ENCODE measurements around the gene CACNG7. TPM values are rescaled to one million over a fixed set of nuclear protein-coding genes. Genes with fewer than 3 reads are reported as not detected.

Gene CACNG7
- total RNA-seq, 2 experiments from 2014 or later, result not detected

GRCh38 chr19:53981376-53981951, 72.4 kb downstream of the CACNG7 start:
- peak overlapping the region; percentile 3 for H3K4me3 Mint-ChIP-seq
- peak overlapping the region; percentile 28 for H3K27ac Mint-ChIP-seq
- CTCF ChIA-PET, result no interaction called here

DNA sequence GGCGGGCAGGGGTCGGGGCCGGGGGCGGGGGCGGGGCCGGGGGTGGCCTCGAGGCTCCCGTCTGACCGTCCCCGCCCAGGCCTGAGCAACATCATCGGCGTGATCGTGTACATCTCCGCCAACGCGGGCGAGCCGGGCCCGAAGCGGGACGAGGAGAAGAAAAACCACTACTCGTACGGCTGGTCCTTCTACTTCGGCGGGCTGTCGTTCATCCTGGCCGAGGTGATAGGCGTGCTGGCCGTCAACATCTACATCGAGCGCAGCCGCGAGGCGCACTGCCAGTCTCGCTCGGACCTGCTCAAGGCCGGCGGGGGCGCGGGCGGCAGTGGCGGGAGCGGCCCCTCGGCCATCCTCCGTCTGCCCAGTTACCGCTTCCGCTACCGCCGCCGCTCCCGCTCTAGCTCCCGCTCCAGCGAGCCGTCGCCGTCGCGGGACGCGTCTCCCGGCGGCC, 72.9 kb downstream of the CACNG7 start:
- Mint-ChIP-seq H3K27me3 (ENCODE audit: low read depth) (peaks cover 38% of the 10 kb centered on the region), H3K9me3 (ENCODE audit: insufficient read depth) (peaks cover 8% of the 10 kb centered on the region), H3K4me1 (ENCODE audit: low read depth) (peaks cover 18% of the 10 kb centered on the region), H3K27ac (no peak overlapping the region), H3K36me3 (ENCODE audit: low read depth) (peaks cover 4% of the 10 kb centered on the region), H3K4me3 (no peak overlapping the region)
- DNase-seq, result no peak
- no peak for ATAC-seq
- POLR2A ChIA-PET, result no interaction called here
- CTCF ChIA-PET, result no interaction called here

More at GRCh38 chr19:53981376-53981951, 72.4 kb downstream of the CACNG7 start:
- H3K36me3 Mint-ChIP-seq (ENCODE audit: low read depth), result peaks cover 4% of the 10 kb centered on the region
- peaks cover 18% of the 10 kb centered on the region for H3K4me1 Mint-ChIP-seq (ENCODE audit: low read depth)
- POLR2A ChIA-PET, result no interaction called here
- ATAC-seq, result no peak
- peaks cover 38% of the 10 kb centered on the region for H3K27me3 Mint-ChIP-seq (ENCODE audit: low read depth)
- no peak for DNase-seq
- peaks cover 8% of the 10 kb centered on the region for H3K9me3 Mint-ChIP-seq (ENCODE audit: insufficient read depth)

GRCh38 chr19:53982611-53983010, 73.5 kb downstream of the CACNG7 start:
- Mint-ChIP-seq H3K36me3 (ENCODE audit: low read depth) (peaks cover 4% of the 10 kb centered on the region), H3K4me3 (no peak overlapping the region), H3K4me1 (ENCODE audit: low read depth) (peaks cover 17% of the 10 kb centered on the region), H3K27me3 (ENCODE audit: low read depth) (peaks cover 35% of the 10 kb centered on the region), H3K9me3 (ENCODE audit: insufficient read depth) (peaks cover 8% of the 10 kb centered on the region), H3K27ac (no peak overlapping the region)
- no peak for ATAC-seq
- no peak for DNase-seq
- ChIA-PET POLR2A (no interaction called here), CTCF (no interaction called here)

- Mint-ChIP-seq H3K4me1 (ENCODE audit: low read depth) (peaks cover 17% of the 10 kb centered on the region), H3K36me3 (ENCODE audit: low read depth) (peaks cover 4% of the 10 kb centered on the region), H3K27me3 (ENCODE audit: low read depth) (peaks cover 29% of the 10 kb centered on the region), H3K9me3 (ENCODE audit: insufficient read depth) (peaks cover 8% of the 10 kb centered on the region), H3K4me3 (no peak overlapping the region), H3K27ac (no peak overlapping the region)
- CTCF ChIA-PET, result no interaction called here
- ATAC-seq (no peak), DNase-seq (no peak)
- POLR2A ChIA-PET, result no interaction called here
Observed at GRCh38 chr19:53983457-53984289, 74.6 kb downstream of the CACNG7 start.

DNA sequence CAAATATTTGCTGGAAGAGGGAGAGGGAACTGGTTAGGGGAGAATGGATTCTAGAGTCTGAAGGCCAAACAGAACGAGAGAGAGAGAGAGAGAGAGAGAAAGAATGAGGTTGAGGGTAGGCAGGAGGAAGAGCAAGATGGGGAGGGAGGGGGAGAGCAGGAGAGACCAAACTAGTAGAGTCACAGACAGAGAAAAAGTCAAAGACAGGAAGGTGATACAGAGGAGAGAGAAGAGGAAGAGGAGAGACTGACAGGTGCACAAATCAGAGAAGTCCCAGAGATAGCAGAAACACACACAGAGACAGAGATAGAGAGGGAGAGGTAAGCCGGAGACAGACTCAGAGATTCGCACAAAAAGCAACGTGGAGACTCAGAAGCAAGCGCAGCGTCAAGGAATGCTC, 76.8 kb downstream of the CACNG7 start:
- Mint-ChIP-seq H3K4me3 (no peak overlapping the region), H3K27ac (no peak overlapping the region), H3K4me1 (ENCODE audit: low read depth) (peaks cover 2% of the 10 kb centered on the region), H3K9me3 (ENCODE audit: insufficient read depth) (no peaks in the 10 kb centered on the region), H3K36me3 (ENCODE audit: low read depth) (no peaks in the 10 kb centered on the region), H3K27me3 (ENCODE audit: low read depth) (peaks cover 8% of the 10 kb centered on the region)
- ATAC-seq (no peak), DNase-seq (no peak)
- ChIA-PET CTCF (no interaction called here), POLR2A (no interaction called here)

GRCh38 chr19:53988981-53989380, 79.9 kb downstream of the CACNG7 start:
- CTCF ChIA-PET, result no interaction called here
- no peaks in the 10 kb centered on the region for H3K36me3 Mint-ChIP-seq (ENCODE audit: low read depth)
- POLR2A ChIA-PET, result no interaction called here
- H3K4me1 Mint-ChIP-seq (ENCODE audit: low read depth), result no peaks in the 10 kb centered on the region
- ATAC-seq (no peak), DNase-seq (no peak)
- peaks cover 17% of the 10 kb centered on the region for H3K27me3 Mint-ChIP-seq (ENCODE audit: low read depth)
- no peaks in the 10 kb centered on the region for H3K9me3 Mint-ChIP-seq (ENCODE audit: insufficient read depth)
- H3K4me3 Mint-ChIP-seq, result no peak overlapping the region
- no peak overlapping the region for H3K27ac Mint-ChIP-seq

DNA sequence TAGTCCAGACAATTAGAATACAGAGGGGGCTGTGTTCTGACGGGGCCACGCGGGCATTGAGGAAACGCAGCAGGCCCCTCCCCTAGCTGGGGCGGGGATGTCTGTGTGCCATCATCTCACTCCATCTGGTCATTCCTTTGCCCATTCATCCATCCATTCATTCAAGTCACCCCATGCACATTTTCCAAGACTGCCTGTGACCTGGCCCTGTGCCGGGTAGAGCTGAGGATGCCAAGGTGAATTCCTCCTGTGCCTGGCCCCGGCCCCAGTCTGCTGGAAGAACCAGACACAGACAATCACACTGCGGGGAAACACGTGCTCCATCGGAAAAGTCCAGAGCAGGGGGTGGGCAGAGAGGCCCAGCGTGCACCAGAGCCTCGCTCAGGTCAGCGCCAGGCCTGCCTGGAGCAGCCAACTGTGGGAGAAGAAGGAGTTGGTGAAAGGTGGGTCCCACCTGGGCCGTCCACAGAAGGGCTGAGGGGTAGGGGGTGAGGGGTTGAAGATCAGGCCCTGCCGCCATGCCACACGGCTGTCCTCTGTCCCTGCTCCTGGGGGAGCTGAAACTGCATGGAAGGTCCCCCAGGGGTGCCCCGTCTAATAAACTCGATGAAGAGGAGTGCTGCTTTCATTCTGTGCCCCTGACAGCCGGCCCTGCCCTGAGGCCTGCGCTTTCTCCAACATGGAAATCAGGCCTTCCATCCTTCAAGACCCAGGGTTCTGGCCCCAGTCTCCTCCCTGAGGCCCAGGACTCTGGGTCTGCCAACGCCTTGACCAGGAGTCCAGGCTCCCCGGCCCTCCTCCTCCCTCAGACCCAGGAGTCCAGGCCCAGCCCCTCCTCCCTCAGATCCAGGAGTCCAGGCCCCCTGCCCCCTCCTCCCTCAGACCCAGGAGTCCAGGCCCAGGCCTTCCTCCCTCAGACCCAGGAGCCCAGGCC, 80.8 kb downstream of the CACNG7 start:
- Mint-ChIP-seq H3K4me3 (no peak overlapping the region), H3K9me3 (ENCODE audit: insufficient read depth) (no peaks in the 10 kb centered on the region), H3K27ac (no peak overlapping the region), H3K36me3 (ENCODE audit: low read depth) (no peaks in the 10 kb centered on the region), H3K4me1 (ENCODE audit: low read depth) (no peaks in the 10 kb centered on the region), H3K27me3 (ENCODE audit: low read depth) (peaks cover 22% of the 10 kb centered on the region)
- ATAC-seq (no peak), DNase-seq (no peak)
- POLR2A ChIA-PET, result no interaction called here
- CTCF ChIA-PET, result no interaction called here

DNA sequence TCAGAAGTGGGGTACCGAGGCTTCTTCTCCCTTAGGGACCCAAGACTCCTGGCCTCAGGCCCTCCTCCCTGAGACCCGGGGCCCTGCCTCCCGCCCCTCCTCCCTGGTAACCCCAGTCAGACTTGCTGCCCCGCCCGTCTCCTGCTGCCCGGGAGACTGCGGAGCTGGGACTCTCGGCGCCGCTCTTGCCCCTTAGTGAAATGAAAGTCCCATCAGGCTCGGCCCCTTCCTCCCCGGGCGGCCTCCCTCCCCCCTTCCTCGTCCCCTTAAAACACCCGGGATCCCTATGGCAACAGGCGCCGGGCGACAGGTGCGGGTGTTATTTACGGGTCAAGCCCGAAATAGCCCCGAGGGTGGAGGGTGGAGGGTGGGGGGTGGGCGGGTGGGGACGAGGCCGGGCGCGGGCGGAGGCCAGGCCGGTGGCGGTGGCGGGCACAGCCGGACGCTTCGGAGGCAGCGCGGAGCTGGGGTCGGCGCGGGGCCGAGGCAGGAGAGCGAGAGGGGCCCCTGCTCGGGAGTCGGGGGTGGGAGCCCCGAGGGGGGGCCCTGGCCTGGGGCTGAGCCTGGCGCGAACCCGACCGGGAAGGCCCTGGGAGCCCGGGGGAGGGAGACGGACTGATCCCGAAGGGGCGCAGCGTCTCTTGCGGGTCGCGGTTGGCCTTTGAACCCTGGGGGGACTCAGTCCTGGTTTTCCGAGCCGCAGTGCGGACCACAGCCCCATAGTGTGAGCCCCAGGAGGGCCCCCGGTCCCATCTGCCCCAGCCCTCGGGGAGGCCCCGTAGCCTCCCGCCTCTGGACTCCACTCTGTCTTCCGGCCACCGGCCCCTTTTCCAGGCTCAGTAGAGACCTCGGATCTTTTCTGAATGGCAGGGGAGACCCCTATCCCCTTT, 82.4 kb downstream of the CACNG7 start, which contains the start of gene CACNG6:
TSS of gene CACNG6 (plus strand) at position 414 of the 890 bp plus-strand sequence. CDS start 1,241 bp downstream, outside the sequence.
- Mint-ChIP-seq H3K4me1 (ENCODE audit: low read depth) (no peaks in the 10 kb centered on the region), H3K9me3 (ENCODE audit: insufficient read depth) (no peaks in the 10 kb centered on the region), H3K27me3 (ENCODE audit: low read depth) (peaks cover 22% of the 10 kb centered on the region), H3K36me3 (ENCODE audit: low read depth) (no peaks in the 10 kb centered on the region), H3K4me3 (no peak within 1 kb of the TSS), H3K27ac (no peak within 1 kb of the TSS)
- no peak for ATAC-seq
- CTCF ChIA-PET, result no interaction called here
- POLR2A ChIA-PET, result no interaction called here
- DNase-seq, result no peak

DNA sequence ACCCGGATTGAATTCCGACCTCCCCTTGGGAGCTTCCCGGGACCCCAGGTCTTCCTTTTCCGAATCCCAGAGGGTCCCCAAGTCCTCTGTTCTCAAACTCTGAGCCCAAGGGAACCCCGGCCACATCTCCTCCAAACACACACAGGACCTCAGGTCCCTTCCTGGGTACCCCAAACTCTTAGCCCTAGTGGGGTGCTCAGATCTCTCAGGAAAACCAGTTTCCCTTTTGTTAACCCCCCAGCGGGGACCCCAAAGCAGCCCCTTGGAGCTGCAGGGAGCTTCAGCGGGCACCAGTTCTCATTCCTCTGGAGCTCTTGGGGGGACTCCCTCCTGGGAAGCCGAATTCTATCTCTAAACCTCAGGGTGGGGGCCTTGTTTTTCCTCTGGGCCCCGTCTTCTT, 83.1 kb downstream of the CACNG7 start:
- no peaks in the 10 kb centered on the region for H3K9me3 Mint-ChIP-seq (ENCODE audit: insufficient read depth)

GRCh38 chr19:53992815-53993214, 83.7 kb downstream of the CACNG7 start:
- DNase-seq (no peak), ATAC-seq (no peak)
- POLR2A ChIA-PET, result no interaction called here
- Mint-ChIP-seq H3K27ac (no peak overlapping the region), H3K4me1 (ENCODE audit: low read depth) (no peaks in the 10 kb centered on the region), H3K9me3 (ENCODE audit: insufficient read depth) (no peaks in the 10 kb centered on the region), H3K4me3 (no peak overlapping the region), H3K36me3 (ENCODE audit: low read depth) (no peaks in the 10 kb centered on the region), H3K27me3 (ENCODE audit: low read depth) (peaks cover 22% of the 10 kb centered on the region)
- CTCF ChIA-PET, result interaction anchor here (1.5 kb wide), 1 partner anchor 200 kb away, joined by 4 read pairs; no protein-coding TSS in a partner anchor

More for the DNA sequence above, 83.1 kb downstream of the CACNG7 start:
- Mint-ChIP-seq H3K4me3 (no peak overlapping the region), H3K4me1 (ENCODE audit: low read depth) (no peaks in the 10 kb centered on the region), H3K27ac (no peak overlapping the region), H3K36me3 (ENCODE audit: low read depth) (no peaks in the 10 kb centered on the region), H3K27me3 (ENCODE audit: low read depth) (peaks cover 22% of the 10 kb centered on the region)
- POLR2A ChIA-PET, result no interaction called here
- ATAC-seq, result no peak
- CTCF ChIA-PET, result interaction anchor here (1.5 kb wide), 1 partner anchor 199 kb away, joined by 4 read pairs; no protein-coding TSS in a partner anchor
- DNase-seq, result no peak

DNA sequence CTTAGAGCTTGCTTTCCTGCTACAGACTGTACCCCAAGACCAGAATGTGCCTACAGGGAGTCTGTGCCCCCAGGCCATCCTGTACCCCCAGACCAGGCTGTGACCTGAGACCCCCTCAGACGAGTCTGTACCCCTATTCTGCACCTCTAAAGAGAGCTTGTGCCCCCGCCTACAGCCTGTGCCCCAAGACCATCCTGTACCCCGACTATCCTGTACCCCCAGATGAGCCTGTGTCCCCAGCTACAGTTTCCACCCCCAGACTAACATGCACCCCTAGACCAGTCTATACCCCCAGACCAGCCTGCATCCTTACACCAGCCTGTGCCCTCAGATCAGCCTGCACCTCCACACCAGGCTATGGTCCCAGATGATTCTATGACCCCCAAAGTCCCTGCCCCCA, 84.4 kb downstream of the CACNG7 start:
- POLR2A ChIA-PET, result no interaction called here
- CTCF ChIA-PET, result interaction anchor here (1.2 to 1.5 kb wide), 2 partner anchors 21 to 201 kb away, joined by 3 to 4 read pairs; no protein-coding TSS in a partner anchor

More for the DNA sequence above, 84.4 kb downstream of the CACNG7 start:
- ATAC-seq (no peak), DNase-seq (no peak)
- H3K27ac Mint-ChIP-seq, result no peak overlapping the region
- H3K4me3 Mint-ChIP-seq, result no peak overlapping the region
- H3K36me3 Mint-ChIP-seq (ENCODE audit: low read depth), result no peaks in the 10 kb centered on the region
- H3K9me3 Mint-ChIP-seq (ENCODE audit: insufficient read depth), result no peaks in the 10 kb centered on the region
- H3K4me1 Mint-ChIP-seq (ENCODE audit: low read depth), result no peaks in the 10 kb centered on the region
- H3K27me3 Mint-ChIP-seq (ENCODE audit: low read depth), result peaks cover 22% of the 10 kb centered on the region

All from activated CD8-positive, alpha-beta T cell treated with anti-CD3 and anti-CD28 coated beads, Interleukin-2, amount 10 ng/mL, durations not matched to agents 7 days and 5 days (primary cell).